ENCODE measurements around the gene PPT1. TPM values are rescaled to one million over a fixed set of nuclear protein-coding genes. Genes with fewer than 3 reads are reported as not detected.

PPT1 gene
- polyA plus RNA-seq, 1 of the 3 experiments (the other 2 are of a cell fraction) = 26.0 TPM

- 98% methylated on average over 3 of the region's 3 CpGs for WGBS (ENCODE audit: low lambda C conversion rate)
- CTCF ChIA-PET = interaction anchor here (1.7 kb wide), 1 partner anchor 11 kb away, joined by 4 read pairs; no protein-coding TSS in a partner anchor
These were observed 1.2 kb downstream of the PPT1 start for GRCh38 chr1:40095806-40096205.

GRCh38 chr1:40094466-40095110 lies 2.5 kb downstream of the PPT1 start:
- DNase-seq = no peak
- POLR2A ChIA-PET = no interaction called here
- Histone ChIP-seq H3K4me1 (ENCODE audit: control insufficient read depth in 1 of 2, insufficient read depth in 2 of 2, low read depth in 1 of 2, low read length in 1 of 2) (peaks cover 3 to 12% of the 10 kb centered on the region in 2 experiments; a peak in 2 of 4 replicates), H3K79me2 (ENCODE audit: insufficient read depth) (peaks cover 24% of the 10 kb centered on the region; the same call in 1 of the 2 replicates), H4K20me1 (ENCODE audit: insufficient read depth) (no peaks in the 10 kb centered on the region), H3K27me3 (ENCODE audit: insufficient read depth) (no peaks in the 10 kb centered on the region), H3K9me2 (no peaks in the 10 kb centered on the region), H2AFZ (ENCODE audit: low read depth) (no peak overlapping the region), H3K9ac (no peak overlapping the region), H3F3A (replicated peaks; ENCODE audit: insufficient read depth) (peaks cover 9% of the 10 kb centered on the region), H3K36me3 (replicated peaks in 1 of 2; ENCODE audit: control insufficient read depth in 1 of 2, insufficient read depth in 2 of 2, low read length in 1 of 2) (peaks cover 16 to 23% of the 10 kb centered on the region in 2 experiments), H3K4me3 (ENCODE audit: low read depth in 2 of 2, low read length in 1 of 2) (no peak overlapping the region), H3K9me3 (no peaks in the 10 kb centered on the region), H3K4me2 (no peak overlapping the region), H3K27ac (ENCODE audit: low read depth in 2 of 2, low read length in 1 of 2) (no peak overlapping the region)
- CTCF ChIA-PET = interaction anchor here (1.4 to 1.7 kb wide), 3 partner anchors 10 to 16 kb away, joined by 3 to 4 read pairs (median 4); no protein-coding TSS in a partner anchor
- WGBS (ENCODE audit: low lambda C conversion rate) = 62% methylated on average over 3 of the region's 4 CpGs
- TF ChIP-seq TCF12 (IDR thresholded peaks at IDR 0.05) = no peak
- no peak for TF ChIP-seq FOXJ3 (CRISPR knock-in tag; IDR thresholded peaks at IDR 0.05)
- no peak for TF ChIP-seq GABPA (IDR thresholded peaks at IDR 0.05; ENCODE audit: low read depth)
- TF ChIP-seq, protein P1, sequence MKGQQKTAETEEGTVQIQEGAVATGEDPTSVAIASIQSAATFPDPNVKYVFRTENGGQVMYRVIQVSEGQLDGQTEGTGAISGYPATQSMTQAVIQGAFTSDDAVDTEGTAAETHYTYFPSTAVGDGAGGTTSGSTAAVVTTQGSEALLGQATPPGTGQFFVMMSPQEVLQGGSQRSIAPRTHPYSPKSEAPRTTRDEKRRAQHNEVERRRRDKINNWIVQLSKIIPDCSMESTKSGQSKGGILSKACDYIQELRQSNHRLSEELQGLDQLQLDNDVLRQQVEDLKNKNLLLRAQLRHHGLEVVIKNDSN (IDR thresholded peaks at IDR 0.05; ENCODE audit: borderline replicate concordance, low read depth) = no peak
- TF ChIP-seq, protein P2, sequence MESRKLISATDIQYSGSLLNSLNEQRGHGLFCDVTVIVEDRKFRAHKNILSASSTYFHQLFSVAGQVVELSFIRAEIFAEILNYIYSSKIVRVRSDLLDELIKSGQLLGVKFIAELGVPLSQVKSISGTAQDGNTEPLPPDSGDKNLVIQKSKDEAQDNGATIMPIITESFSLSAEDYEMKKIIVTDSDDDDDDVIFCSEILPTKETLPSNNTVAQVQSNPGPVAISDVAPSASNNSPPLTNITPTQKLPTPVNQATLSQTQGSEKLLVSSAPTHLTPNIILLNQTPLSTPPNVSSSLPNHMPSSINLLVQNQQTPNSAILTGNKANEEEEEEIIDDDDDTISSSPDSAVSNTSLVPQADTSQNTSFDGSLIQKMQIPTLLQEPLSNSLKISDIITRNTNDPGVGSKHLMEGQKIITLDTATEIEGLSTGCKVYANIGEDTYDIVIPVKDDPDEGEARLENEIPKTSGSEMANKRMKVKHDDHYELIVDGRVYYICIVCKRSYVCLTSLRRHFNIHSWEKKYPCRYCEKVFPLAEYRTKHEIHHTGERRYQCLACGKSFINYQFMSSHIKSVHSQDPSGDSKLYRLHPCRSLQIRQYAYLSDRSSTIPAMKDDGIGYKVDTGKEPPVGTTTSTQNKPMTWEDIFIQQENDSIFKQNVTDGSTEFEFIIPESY (IDR thresholded peaks at IDR 0.05; ENCODE audit: borderline replicate concordance, low read depth) = no peak
- no peak for TF ChIP-seq RFX5 (IDR thresholded peaks at IDR 0.05; ENCODE audit: low read length)
- TF ChIP-seq RAD21 (IDR thresholded peaks at IDR 0.05; ENCODE audit: low read length) = no peak
- TF ChIP-seq MXI1 (IDR thresholded peaks at IDR 0.05; ENCODE audit: low read depth, low read length) = no peak
- TF ChIP-seq PBX3 (IDR thresholded peaks at IDR 0.05) = no peak
- TF ChIP-seq SMC3 (IDR thresholded peaks at IDR 0.05; ENCODE audit: low read depth, low read length) = no peak
- TF ChIP-seq CHD2 (IDR thresholded peaks at IDR 0.05; ENCODE audit: low read length, partially characterized antibody) = no peak
- TF ChIP-seq TEAD4 (IDR thresholded peaks at IDR 0.05; ENCODE audit: borderline replicate concordance, insufficient read depth) = no peak
- TF ChIP-seq, protein P3, sequence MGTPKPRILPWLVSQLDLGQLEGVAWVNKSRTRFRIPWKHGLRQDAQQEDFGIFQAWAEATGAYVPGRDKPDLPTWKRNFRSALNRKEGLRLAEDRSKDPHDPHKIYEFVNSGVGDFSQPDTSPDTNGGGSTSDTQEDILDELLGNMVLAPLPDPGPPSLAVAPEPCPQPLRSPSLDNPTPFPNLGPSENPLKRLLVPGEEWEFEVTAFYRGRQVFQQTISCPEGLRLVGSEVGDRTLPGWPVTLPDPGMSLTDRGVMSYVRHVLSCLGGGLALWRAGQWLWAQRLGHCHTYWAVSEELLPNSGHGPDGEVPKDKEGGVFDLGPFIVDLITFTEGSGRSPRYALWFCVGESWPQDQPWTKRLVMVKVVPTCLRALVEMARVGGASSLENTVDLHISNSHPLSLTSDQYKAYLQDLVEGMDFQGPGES (IDR thresholded peaks at IDR 0.05; ENCODE audit: low read depth, low read length) = no peak

More at GRCh38 chr1:40095806-40096205, 1.2 kb downstream of the PPT1 start:
- Histone ChIP-seq H3K27me3 (ENCODE audit: insufficient read depth) (no peaks in the 10 kb centered on the region), H4K20me1 (ENCODE audit: insufficient read depth) (no peaks in the 10 kb centered on the region), H3K9me3 (no peaks in the 10 kb centered on the region), H3F3A (replicated peaks; ENCODE audit: insufficient read depth) (peaks cover 9% of the 10 kb centered on the region), H2AFZ (ENCODE audit: low read depth) (no peak overlapping the region), H3K4me3 (ENCODE audit: low read depth in 2 of 2, low read length in 1 of 2) (no peak overlapping the region), H3K4me1 (ENCODE audit: control insufficient read depth in 1 of 2, insufficient read depth in 2 of 2, low read depth in 1 of 2, low read length in 1 of 2) (peaks cover 3 to 12% of the 10 kb centered on the region in 2 experiments; a peak in 2 of 4 replicates), H3K79me2 (ENCODE audit: insufficient read depth) (peaks cover 24% of the 10 kb centered on the region; the same call in 1 of the 2 replicates), H3K4me2 (peak overlapping the region; percentile 83; the same call in 1 of the 2 replicates), H3K9me2 (no peaks in the 10 kb centered on the region), H3K36me3 (replicated peaks in 1 of 2; ENCODE audit: control insufficient read depth in 1 of 2, insufficient read depth in 2 of 2, low read length in 1 of 2) (peaks cover 9 to 12% of the 10 kb centered on the region in 2 experiments), H3K27ac (ENCODE audit: low read depth in 2 of 2, low read length in 1 of 2) (no peak overlapping the region), H3K9ac (no peak overlapping the region)
- TF ChIP-seq MXI1 (IDR thresholded peaks at IDR 0.05; ENCODE audit: low read depth, low read length) (no peak), JUND (IDR thresholded peaks at IDR 0.05) (no peak), EP300 (IDR thresholded peaks at IDR 0.05; ENCODE audit: borderline replicate concordance in 1 of 2, low read depth in 1 of 2, low read length in 1 of 2) (no peak)
- DNase-seq = no peak
- POLR2A ChIA-PET = no interaction called here

All from SK-N-SH (cell line).